Hepatocyte (in vitro differentiated cells): ENCODE data around the gene CTBP2.

ENCODE experiments used
- CTCF ChIP-seq: fragments of 200-600 bp; sonication (generic); IDR thresholded peaks from 2 replicates; pipeline ENCODE4 v1.5.1; 2016; ENCODE audit warnings: antibody characterized with exemption, mild to moderate bottlenecking; ENCODE audit not compliant: poor library complexity
- EZH2 ChIP-seq: fragments of 200-600 bp; sonication (generic); IDR thresholded peaks from 2 replicates; pipeline ENCODE4 v1.6.1; 2016; ENCODE audit warnings: antibody characterized with exemption, mild to moderate bottlenecking, borderline replicate concordance

GRCh38 chr10:125060026-125060425 is 100.3 kb downstream of the CTBP2 start:
- TF ChIP-seq CTCF (no peak), EZH2 (no peak)
